ENCODE data around the gene BHLHE23.

The BHLHE23 gene

DNA sequence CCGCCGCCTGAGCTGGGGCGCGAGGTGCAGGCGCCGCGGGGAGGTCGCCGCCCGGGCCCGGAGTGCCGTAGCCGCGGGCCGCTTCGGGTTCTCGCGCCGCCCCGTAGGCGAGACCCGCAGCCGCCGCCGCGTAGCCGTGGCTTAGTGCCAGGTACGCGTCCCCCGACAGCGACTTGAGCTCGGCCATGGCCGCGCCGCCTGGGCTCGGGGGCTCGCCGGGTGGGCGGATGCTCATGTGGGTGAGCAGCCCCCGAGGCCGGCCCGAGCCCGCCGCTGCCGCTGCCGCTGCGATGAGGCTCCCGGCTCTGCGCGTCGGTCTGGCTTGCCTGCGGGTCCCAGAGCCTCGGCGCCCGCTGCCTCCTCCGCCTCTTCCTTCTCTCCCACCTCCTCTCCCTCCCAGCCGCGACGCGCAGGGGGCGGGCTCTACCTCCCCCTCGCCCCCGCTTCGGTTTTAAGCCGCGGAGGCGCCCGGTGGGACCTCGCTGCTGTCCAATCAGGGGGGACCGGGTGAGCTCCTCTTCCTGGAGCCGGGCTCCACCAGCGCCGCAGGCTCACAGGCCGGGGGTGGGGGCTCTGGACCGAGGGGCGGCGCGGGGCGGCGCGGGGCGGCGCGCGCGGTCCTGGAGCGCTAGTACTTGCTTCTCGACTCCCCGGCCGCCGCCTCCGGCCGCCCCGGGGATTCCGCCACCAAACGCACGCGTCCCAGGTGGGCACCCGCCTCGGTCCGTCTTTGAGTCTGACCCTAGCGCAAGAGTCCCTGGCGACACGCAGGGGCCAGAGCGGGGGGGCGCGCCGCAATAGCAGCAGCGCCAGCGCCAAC, at the start of gene BHLHE23:
BHLHE23 (minus strand) TSS at position 425 of the 820 bp plus-strand sequence; CDS start at position 235, 190 bp downstream.
- peak in 1 of 2 donors; percentile 14 for DNase-seq

DNA sequence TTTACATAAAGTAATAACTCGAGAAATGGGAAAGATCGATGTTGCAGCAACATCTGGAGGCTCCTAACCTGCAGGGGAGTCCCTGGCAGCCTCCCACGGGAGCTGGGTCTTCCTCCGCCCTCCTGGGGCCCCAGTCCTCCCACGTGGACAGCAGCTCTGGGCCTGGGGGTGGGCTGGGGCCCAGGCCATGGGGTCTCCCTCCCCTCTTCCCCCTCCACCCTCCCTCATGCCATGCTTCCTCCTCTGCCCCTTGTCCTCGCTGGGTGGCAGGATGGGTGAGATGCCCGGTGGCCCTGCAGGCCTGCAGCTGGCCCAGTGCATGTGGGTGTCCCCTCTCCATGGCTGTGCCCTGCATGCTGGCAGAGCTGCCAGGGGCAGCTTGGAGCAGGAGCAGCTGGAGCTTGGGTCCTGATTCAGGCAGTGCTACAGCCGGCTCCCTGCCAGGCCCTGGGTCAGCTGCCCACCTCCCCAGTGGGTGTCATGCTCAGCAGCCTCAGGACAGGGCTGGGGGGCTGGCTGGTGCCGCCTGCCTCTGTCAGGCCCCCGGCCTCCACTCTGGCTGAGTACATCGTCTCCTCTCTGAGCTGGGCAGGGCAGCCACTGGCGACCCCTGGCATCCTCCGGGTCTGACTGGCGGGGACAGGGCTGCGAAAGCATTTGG, 48.9 kb upstream of the BHLHE23 start:
- DNase-seq: no peak

- no peak for DNase-seq
Observed at GRCh38 chr20:63054681-63055240, 48.0 kb upstream of the BHLHE23 start.

GRCh38 chr20:63054103-63054474, 47.3 kb upstream of the BHLHE23 start:
- DNase-seq: no peak

GRCh38 chr20:63053432-63054102, 46.8 kb upstream of the BHLHE23 start:
- DNase-seq: no peak

GRCh38 chr20:63052571-63053431, 46.0 kb upstream of the BHLHE23 start:
- no peak for DNase-seq

- no peak for DNase-seq
Observed at GRCh38 chr20:63051911-63052310, 45.1 kb upstream of the BHLHE23 start.

GRCh38 chr20:63051186-63051860, 44.6 kb upstream of the BHLHE23 start:
- no peak for DNase-seq

DNA sequence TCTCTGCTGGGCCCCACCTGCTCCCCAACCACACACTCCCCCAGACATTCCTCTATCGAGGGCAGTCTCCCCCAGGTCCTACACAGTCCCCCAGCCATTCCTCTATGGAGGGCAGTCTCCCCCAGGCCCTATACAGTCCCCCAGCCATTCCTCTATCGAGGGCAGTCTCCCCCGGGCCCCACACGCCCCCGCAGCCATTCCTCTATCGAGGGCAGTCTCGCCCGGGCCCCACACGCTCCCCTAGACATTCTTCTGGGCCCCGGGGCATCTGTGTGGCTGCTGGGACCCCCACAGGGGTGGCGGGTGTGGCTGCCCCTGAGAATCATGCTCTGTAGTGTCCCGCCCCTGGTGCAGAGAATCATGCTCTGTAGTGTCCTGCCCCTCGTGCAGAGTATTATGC, 43.6 kb upstream of the BHLHE23 start:
- no peak for DNase-seq

DNA sequence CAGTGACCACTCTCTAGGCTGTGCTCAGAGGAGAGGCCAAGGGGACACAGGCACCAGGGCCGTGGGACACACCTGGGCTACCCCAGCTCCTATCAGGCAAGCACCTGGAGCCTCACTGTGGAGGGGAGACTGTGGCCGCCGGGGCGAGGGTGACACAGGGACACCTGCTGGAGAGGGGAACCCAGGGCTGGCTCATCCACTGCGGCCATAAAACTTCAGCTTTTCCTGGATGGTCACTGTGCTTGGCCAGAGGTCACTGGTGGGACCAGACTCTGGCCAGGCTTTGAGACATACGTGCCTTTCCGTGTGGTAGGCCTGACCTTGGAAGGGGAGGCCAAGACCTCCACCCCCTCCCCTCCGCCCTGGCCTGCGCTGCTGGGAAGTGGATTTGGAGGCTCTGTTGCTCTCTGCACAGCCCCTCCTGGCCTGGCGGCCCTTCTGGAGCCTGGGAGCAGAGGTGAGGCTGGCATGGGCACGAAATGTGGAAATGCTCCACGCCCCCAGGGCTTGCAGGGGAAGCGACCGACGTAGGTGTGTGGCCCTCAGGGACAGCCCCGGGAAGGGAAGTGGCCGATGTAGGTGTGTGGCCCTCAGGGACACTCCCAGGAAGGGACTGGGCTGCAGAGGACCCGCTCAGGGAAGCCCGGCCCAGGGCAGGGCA, 42.9 kb upstream of the BHLHE23 start:
- DNase-seq: no peak

DNA sequence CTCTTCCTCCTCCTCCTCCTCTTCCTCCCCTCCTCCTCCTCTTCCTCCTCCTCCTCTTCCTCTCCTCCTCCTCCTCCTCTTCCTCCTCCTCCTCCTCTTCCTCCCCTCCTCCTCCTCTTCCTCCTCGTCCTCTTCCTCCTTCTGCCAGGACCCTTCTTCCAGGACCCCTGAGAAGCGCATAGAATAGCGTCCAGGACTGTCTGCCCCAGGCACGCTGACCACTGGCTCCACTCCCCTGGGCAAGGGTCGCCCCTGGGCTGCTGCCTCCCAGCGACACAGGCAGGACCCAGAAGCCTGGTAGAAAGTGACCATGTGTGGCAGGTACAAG, 42.4 kb upstream of the BHLHE23 start:
- no peak for DNase-seq

GRCh38 chr20:63048516-63049190, 41.9 kb upstream of the BHLHE23 start:
- DNase-seq: no peak

- no peak for DNase-seq
Observed at GRCh38 chr20:63047946-63048345, 41.2 kb upstream of the BHLHE23 start.

DNA sequence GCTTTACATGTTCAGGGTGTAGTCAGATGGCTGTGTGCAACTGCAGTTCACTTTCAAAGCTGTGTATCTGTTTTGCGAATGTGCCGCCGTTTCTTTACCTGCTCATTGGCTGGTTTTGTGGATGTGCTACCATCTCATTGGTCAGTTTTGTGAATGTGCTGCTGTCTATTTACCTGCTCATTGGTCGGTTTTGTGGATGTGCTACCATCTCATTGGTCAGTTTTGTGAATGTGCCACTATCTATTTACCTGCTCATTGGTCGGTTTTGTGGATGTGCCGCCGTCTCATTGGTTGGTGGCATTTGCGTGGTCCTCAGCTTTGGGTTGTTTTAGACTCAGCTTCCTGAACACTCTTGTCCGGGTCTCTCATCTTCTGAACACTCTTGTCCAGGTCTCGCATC, 40.5 kb upstream of the BHLHE23 start:
- no peak for DNase-seq

- DNase-seq: no peak
Observed at GRCh38 chr20:63046841-63047240, 40.1 kb upstream of the BHLHE23 start.

GRCh38 chr20:63045991-63046390, 39.2 kb upstream of the BHLHE23 start:
- DNase-seq: no peak

DNA sequence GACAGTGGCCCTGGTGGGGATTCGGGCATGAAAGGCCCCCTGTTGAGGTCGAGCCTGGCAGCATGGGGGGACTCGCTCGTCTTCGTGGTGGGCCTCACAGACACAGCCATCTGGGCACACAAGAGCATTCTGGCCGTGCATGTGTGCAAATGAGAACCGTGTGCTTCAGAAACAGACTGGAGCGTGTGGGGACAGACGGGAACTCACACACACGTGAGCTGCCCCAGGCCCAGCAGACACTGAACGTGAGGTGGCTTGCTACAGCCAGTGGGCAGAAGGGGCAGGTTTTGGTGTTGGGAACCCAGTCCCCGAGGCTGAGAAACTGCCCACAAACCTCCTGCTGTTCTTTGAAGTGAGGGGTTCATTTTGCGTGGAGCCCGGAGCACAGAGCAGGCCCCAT, 38.6 kb upstream of the BHLHE23 start:
- DNase-seq: no peak

DNA sequence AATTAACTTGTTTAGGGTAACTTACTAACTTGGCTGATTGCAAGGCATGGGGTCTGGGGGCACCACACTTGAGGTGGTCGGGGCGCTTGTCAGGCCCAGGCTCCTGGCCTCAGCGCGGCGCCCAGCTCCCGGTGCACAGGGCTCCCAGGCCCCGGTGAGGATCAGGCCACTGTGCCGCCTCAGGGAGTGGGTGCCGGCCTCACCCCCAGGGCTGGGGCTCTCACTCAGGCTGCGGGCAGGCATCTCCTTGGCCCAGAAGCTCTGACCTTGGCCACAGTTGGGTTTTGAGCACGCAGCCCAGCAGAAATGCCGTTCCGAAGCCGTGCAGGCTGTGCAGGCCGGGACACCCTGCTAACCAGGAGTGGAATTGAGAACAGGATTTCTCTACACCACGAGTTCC, 37.8 kb upstream of the BHLHE23 start:
- no peak for DNase-seq

DNA sequence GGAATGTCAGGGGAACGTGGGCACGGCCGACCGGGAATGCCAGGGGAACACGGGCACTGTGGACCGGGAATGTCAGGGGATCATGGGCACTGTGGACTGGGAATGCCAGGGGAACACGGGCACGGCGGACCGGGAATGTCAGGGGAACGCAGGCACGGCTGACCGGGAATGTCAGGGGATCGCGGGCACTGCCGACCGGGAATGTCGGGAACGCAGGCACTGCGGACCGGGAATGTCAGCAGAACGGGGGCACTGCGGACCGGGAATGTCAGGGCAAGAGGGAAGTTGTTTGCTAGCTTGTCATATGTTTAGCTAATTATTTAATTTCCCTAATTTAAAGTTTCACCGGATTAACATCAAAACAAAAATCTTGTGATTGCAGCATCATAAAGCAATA, 37.4 kb upstream of the BHLHE23 start:
- no peak for DNase-seq

DNA sequence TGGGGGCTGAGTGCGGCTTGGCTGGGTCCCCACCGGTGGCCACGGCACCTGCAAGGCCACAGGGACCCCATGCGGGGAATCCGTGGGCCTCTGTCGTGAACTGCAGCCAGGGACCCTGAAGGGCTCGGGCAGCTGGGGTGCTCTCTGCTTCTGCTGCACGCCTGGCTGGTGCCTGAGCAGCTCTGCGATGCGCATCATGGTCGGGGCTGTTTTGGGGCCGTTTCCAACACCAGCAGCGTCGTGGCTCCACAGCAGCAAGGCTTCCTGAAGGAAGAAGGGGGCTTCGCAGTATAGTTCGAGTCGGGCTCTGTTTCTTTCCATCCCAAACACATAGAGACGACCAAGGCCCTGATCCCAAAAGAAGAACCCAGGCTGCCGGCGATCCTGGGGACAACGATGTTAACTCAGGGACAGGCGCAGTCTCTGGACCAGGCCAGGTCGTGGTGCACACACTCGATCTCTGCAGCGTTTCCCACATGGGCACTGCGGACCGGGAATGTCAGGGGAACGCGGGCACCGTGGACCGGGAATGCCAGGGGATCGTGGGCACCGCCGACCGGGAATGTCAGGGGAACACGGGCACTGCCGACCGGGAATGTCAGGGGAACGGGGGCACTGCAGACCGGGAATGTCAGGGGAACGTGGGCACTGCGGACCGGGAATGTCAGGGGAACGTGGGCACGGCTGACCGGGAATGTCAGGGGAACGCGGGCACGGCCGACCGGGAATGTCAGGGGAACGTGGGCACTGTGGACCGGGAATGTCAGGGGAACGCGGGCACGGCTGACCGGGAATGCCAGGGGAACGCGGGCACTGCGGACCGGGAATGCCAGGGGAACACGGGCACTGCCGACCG, 36.8 kb upstream of the BHLHE23 start:
- DNase-seq: no peak
